ENCODE results near the gene ASIC4.
A peak's percentile ranks its signal among the peaks of the same experiment; 100 is the strongest.

ASIC4 gene

DNA sequence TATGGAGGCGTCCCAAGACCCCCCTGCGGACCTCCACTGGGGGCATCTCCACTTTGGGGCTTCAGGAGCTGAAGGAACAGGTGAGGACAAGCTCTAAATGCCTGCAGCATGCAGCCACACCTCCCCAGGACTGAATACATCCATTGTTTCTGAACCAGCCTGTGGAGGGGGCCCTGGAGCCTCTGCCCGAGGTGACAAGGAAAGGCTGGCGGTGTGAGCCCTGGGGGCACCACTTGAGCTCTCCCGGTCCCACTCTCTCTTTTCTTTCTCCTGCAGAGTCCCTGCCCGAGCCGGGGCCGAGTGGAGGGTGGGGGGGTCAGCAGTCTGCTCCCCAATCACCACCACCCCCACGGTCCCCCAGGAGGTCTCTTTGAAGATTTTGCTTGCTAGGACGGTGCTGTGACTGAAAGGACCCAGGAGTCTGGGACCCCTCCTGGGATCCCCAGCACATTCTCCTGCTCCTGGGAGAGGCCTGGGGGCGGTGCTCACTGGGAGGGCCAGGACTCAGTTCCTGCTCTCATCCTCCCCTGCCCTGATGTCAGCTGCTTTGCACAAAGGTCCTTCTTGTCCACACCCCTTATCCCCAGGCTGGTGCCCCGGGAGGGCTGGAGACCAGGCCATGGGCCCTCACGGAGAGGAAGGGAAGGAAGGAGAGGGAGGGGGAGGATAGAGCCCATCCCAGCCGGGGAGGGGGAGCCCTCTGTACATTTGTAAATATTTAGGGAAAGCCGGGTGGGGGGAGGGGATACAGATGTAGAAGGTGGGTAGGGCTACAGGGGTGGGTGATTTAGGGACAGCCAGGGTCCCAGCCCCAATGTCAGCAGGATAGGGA is 23.6 kb downstream of the ASIC4 start:
- DNase-seq, result no peak

- DNase-seq, result peak; percentile 38
Measured at GRCh38 chr2:219538504-219538951, 24.2 kb downstream of the ASIC4 start.

DNA sequence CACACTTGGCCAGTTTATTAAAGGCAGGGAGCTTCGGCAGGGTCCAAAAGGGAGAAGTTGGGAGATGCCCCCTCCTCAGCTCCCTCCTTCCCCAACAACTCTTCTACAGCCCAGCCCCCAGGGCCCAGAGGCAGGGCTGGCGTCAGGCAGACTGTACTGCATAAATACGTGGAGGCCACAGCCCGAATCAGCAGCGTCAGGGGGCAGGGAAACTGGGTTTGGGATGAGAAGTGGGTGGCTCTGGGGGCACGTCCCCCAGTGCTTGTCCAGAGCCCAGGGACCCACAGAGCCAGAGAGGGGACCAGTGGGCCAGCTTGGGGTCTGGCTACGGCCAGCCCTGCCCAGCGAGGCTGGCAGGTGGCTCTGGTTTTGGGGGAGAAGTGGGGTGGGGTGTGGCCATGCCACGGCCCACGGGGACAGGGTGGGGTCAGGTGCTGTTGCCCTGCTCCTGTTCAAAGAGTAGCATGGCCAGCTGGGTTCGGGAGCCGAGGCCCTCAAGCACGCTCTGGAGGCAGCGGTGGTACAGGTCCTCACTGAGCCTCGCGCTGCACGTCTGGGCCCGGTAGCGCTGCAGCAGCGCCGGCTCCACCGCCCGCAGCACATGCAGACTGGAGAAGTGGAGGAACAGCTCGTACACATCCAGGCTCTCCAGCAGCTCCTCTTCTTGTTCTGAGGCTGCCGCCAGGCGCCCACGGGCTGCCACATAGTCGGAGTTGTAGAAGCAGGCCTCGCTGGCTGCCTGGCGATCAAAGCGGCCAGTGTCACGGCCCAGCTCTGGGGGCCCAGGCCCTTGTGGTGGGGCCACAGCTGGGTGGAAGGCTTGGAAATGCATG is 24.9 kb downstream of the ASIC4 start:
- no peak for DNase-seq

DNA sequence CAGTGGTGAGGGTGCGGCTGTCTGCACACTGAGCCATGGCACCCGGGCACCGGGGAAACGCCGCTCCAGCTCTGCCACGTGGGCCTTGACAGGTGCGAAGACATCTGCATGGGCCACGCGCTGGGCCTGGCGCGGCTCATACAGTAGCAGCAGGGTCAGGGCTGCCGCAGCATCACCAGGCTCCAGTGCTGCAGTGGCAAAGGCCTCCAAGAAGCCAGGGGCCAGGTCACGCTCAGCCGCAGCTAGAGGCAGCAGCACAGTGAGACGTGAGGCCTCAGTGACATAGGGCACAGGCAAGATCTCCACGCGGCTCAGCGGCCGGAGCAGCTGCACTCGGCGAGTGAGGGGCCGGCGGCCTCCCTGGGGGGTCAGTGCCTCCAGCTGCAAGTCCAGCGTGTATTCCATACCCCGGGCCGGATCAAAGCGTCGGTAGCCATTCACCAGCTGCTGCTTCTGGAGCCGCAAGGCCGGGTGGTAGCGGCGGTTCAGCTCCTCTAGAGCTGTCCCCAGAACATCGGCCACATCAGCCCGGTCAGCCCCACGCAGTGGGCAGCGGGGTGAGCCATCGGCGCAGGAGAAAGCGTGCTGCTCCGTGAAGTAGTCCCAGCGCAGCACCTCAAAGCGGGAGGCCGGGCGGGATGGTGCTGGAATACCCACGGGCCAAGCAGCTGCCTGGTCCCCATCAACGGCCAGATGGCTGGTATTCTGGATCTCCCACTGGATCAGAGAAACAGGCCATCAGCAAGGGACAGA is 25.8 kb downstream of the ASIC4 start:
- no peak for DNase-seq

DNA sequence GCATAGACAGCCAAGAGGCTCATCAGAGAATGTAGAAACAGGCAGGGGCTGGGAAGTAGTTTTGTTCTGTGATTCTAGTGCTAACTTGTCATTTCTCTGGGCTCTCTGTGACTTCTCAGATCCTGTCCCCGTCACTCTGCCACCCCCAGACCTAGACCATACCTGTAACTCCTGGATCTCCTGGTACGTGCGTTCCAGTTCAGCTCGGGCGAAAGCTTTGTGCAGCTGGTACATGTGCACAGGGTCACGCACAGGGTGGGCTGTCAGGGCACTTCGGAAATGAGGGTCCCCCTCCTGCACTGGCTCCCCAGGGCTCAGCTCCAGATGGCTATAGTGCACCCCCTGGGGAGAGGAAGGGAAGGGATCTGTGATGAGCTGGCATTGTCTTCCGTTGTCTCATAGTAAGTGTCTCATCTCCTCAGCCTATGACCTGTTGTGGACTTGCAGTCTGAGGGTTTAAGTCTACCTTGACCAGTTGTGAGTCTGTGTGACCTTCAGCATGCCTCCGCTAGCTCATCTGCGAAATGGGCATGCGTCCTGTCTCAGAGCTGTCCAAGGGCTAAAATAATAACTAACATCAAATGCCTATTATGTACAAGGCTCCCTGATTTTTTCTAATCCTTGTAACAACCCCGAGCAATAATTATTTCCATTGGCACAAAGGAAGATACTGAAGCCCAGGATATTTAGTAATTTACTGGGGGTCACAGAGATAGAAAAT is 26.7 kb downstream of the ASIC4 start:
- DNase-seq, result no peak

DNA sequence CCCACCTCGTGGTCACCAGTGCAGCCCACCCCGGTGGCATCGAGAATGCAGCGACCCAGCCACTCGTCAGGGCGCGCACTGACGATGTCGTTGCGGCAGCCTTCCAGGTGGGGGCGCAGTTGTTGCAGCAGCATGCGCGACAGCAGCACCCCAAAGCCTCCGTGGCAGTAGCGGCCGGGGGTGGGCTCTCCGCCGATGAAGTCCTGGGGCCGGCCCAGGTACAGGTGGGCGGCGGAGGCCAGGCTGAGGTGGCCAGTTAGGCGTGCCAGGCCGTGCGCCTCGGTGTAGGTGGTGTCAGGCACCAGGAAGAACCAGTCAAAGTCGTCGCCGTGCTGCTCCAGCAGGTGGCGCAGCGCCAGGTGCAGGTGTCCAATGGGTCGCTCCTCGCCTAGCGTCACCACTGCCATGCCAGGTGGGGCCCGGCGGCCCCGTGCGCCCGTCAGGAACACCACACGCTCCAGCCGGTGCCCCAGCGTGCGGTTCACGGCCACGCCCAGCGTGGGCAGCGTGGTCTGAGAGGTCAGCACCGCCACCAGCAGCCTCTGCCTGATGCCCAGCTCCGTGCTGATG is 27.4 kb downstream of the ASIC4 start:
- DNase-seq, result peak; percentile 87

DNA sequence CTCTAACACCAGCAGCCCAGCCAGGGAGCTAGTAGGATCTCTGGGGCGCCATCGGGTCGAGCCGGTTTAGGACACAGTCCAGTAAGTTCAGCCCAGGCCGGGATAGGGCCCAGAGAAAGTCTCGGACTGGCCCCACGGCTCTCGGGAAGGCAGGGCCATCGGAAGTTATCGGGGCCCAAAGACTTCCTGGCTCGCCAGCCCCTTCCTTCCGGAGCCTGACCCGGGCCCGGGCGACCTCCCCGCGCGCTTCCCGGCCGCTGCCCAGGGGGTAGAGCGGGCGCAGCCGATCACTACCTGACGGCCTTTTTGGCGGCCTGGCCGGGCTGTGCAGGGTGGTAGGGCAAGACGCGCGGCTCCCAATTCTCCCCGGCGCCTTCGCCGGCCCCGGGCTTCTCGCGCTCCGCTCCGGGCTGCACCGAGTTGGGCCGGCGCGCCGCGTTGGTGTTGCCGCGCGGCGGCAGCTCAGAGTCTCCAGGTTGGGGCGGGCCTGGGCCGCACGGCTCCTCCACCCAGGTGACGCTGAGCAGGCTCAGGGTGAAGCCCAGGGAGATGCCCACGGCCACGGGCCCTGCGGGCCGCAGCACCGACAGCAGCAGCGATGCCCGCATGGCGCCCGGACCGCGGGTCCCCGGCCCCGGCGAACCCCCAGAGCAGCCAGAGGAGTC is 28.8 kb downstream of the ASIC4 start:
- DNase-seq, result peak; percentile 58

- peak; percentile 97 for DNase-seq
Measured at GRCh38 chr2:219543596-219544358, 29.5 kb downstream of the ASIC4 start, which contains the start of the genes CHPF and TMEM198. Gene CHPF, minus strand, starts transcription at chr2:219543809. Its CDS starts 271 bp downstream, at chr2:219543538. Gene TMEM198, plus strand, starts transcription at chr2:219544028. Its CDS starts 700 bp downstream, at chr2:219544728.

- DNase-seq, result no peak
Measured at GRCh38 chr2:219544567-219544966, 30.3 kb downstream of the ASIC4 start.

- DNase-seq, result no peak
Measured at GRCh38 chr2:219545295-219545942, 31.1 kb downstream of the ASIC4 start.

DNA sequence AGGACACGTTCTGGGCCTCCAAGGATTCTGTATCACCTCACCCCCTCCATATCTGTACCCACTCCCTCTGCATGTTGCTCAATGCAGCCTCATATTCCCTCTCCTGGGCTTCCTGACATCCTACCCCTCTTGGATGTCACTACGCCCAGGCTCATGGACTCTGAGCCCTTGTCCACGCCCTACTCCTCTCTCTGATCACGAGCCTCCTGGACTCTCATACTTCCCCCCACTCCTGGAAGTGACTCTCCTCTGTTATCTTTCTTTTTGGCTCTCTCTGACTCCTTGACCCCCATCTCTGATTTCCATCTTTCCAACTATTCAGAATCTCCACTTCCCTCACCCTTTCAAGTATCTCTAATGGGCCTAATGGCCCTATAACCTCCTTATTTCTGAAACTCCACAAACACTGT is 31.7 kb downstream of the ASIC4 start:
- no peak for DNase-seq

DNA sequence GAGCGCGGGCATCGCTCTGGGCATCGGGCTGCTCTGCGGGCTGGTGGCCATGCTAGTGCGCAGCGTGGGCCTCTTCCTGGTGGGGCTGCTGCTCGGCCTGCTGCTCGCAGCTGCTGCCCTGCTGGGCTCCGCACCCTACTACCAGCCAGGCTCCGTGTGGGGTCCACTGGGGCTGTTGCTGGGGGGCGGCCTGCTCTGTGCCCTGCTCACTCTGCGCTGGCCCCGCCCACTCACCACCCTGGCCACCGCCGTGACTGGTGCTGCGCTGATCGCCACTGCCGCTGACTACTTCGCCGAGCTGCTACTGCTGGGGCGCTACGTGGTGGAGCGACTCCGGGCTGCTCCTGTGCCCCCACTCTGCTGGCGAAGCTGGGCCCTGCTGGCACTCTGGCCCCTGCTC is 33.3 kb downstream of the ASIC4 start:
- DNase-seq, result no peak

GRCh38 chr2:219548990-219549389 is 34.7 kb downstream of the ASIC4 start:
- DNase-seq, result no peak

DNA sequence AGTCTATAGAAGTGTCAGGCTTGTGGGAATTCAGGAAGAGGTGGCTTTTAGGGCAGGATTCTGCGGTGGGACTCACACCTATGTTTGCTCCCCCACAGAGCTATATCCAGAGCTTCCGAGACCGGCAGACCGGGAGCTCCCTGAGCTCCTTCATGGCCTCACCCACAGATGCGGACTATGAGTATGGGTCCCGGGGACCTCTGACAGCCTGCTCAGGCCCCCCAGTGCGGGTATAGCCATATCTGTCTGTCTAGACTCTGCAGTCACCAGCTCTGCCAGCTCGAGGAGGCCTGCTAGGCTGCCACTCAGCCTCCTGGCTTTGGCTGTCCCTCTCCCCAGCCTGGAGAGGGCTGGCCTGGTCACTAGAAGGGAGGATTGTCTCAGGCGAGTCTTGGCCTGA is 35.3 kb downstream of the ASIC4 start:
- DNase-seq, result no peak

GRCh38 chr2:219551441-219552381 is 37.4 kb downstream of the ASIC4 start:
- DNase-seq, result no peak

- peak; percentile 74 for DNase-seq
Measured at GRCh38 chr2:219552382-219553167, 38.3 kb downstream of the ASIC4 start.

GRCh38 chr2:219553168-219553417 is 38.8 kb downstream of the ASIC4 start:
- no peak for DNase-seq

DNA sequence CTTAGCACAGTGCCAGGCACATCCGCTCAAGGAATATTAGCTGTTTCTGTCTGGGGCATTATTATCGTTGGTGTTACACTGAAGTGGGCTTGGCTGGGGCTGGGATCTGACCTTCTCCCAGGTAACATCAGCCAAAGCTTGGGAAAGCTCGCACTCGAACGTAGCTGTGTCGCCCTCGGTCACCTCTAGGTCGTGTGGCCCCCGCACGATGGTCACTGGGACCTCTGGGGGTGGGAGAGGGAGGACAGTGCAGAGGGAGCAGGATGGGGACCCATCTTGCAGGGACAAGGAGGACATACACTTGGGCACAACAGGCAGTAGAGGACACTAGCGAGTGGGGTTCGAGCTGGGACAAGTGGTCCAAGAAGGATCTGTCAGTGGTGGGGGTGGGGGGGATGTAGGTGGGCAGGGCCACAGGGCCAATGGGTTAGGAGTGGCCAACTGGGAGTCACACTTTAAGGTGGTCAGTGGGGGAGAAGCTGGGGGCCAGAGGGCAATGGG is 39.2 kb downstream of the ASIC4 start:
- no peak for DNase-seq

Measured in COR-L47 (cell line).